Measurements from ENCODE around the gene CRYL1. TPM values are rescaled to one million over a fixed set of nuclear protein-coding genes. Genes with fewer than 3 reads are reported as not detected.

CRYL1 gene
- polyA plus RNA-seq, 1 donor from 2014 or later = 10.6 TPM

- TF ChIP-seq EP300 (conservative IDR thresholded peaks at IDR 0.05; ENCODE audit: poor library complexity, severe bottlenecking) (no peak), MXI1 (conservative IDR thresholded peaks at IDR 0.05; ENCODE audit: poor library complexity, severe bottlenecking) (no peak), RAD21 (conservative IDR thresholded peaks at IDR 0.05) (no peak), EZH2 (IDR thresholded peaks at IDR 0.05; ENCODE audit: borderline replicate concordance, insufficient read depth, low read length, poor library complexity, severe bottlenecking) (no peak), POLR2AphosphoS5 (IDR thresholded peaks at IDR 0.05) (no peak), TAF1 (IDR thresholded peaks at IDR 0.05; ENCODE audit: low read depth) (no peak), SMC3 (conservative IDR thresholded peaks at IDR 0.05; ENCODE audit: poor library complexity) (no peak), REST (IDR thresholded peaks at IDR 0.05; ENCODE audit: borderline replicate concordance) (no peak), CTCF (IDR thresholded peaks at IDR 0.05; ENCODE audit: poor library complexity, severe bottlenecking) (no peak)
- no peaks in the 10 kb centered on the region for H3K27me3 ChIP-seq (ENCODE audit: insufficient read depth, low read depth, low read length)
- peak overlapping the region; percentile 60 for H3K27ac ChIP-seq (ENCODE audit: low read length)
Observed at GRCh38 chr13:20425819-20426219, 99.8 kb downstream of the CRYL1 start.

GRCh38 chr13:20424949-20425348 lies 100.7 kb downstream of the CRYL1 start:
- H3K9me3 ChIP-seq (ENCODE audit: low read length) = no peaks in the 10 kb centered on the region
- H3K9me2 ChIP-seq (ENCODE audit: insufficient read depth, low read length) = no peaks in the 10 kb centered on the region
- no peak for TF ChIP-seq REST (IDR thresholded peaks at IDR 0.05; ENCODE audit: borderline replicate concordance)
- TF ChIP-seq SMC3 (conservative IDR thresholded peaks at IDR 0.05; ENCODE audit: poor library complexity) = no peak
- no peak for TF ChIP-seq MXI1 (conservative IDR thresholded peaks at IDR 0.05; ENCODE audit: poor library complexity, severe bottlenecking)
- TF ChIP-seq POLR2AphosphoS5 (IDR thresholded peaks at IDR 0.05) = no peak
- no peak for TF ChIP-seq TAF1 (IDR thresholded peaks at IDR 0.05; ENCODE audit: low read depth)
- TF ChIP-seq RAD21 (conservative IDR thresholded peaks at IDR 0.05) = no peak
- no peak for TF ChIP-seq CTCF (IDR thresholded peaks at IDR 0.05; ENCODE audit: poor library complexity, severe bottlenecking)
- TF ChIP-seq EP300 (conservative IDR thresholded peaks at IDR 0.05; ENCODE audit: poor library complexity, severe bottlenecking) = no peak
- no peak for TF ChIP-seq EZH2 (IDR thresholded peaks at IDR 0.05; ENCODE audit: borderline replicate concordance, insufficient read depth, low read length, poor library complexity, severe bottlenecking)
- H3K27me3 ChIP-seq (ENCODE audit: insufficient read depth, low read depth, low read length) = no peaks in the 10 kb centered on the region
- no peak overlapping the region for H2AFZ ChIP-seq (ENCODE audit: low read depth, low read length)
- H4K20me1 ChIP-seq (ENCODE audit: insufficient read depth) = no peaks in the 10 kb centered on the region
- no peak overlapping the region for H3K4me3 ChIP-seq (ENCODE audit: low read length)
- no peaks in the 10 kb centered on the region for H3K36me3 ChIP-seq (ENCODE audit: insufficient read depth, low read length)
- peak overlapping the region; percentile 39 for H3K9ac ChIP-seq (ENCODE audit: low read length)
- H3F3A ChIP-seq (ENCODE audit: insufficient read depth, low read length, poor library complexity, severe bottlenecking) = no peaks in the 10 kb centered on the region
- H3K4me2 ChIP-seq (ENCODE audit: low read length) = no peak overlapping the region
- peak overlapping the region; percentile 60 for H3K27ac ChIP-seq (ENCODE audit: low read length)
- no peaks in the 10 kb centered on the region for H3K79me2 ChIP-seq (replicated peaks; ENCODE audit: insufficient read depth, low read length)

More at GRCh38 chr13:20425819-20426219, 99.8 kb downstream of the CRYL1 start:
- H3F3A ChIP-seq (ENCODE audit: insufficient read depth, low read length, poor library complexity, severe bottlenecking) = no peaks in the 10 kb centered on the region
- H3K79me2 ChIP-seq (replicated peaks; ENCODE audit: insufficient read depth, low read length) = no peaks in the 10 kb centered on the region
- H2AFZ ChIP-seq (ENCODE audit: low read depth, low read length) = peak overlapping the region; percentile 49
- no peaks in the 10 kb centered on the region for H3K36me3 ChIP-seq (ENCODE audit: insufficient read depth, low read length)
- H3K9me2 ChIP-seq (ENCODE audit: insufficient read depth, low read length) = no peaks in the 10 kb centered on the region
- no peak overlapping the region for H3K4me2 ChIP-seq (ENCODE audit: low read length)
- no peaks in the 10 kb centered on the region for H3K9me3 ChIP-seq (ENCODE audit: low read length)
- H3K4me3 ChIP-seq (ENCODE audit: low read length) = no peak overlapping the region
- no peaks in the 10 kb centered on the region for H4K20me1 ChIP-seq (ENCODE audit: insufficient read depth)
- peak overlapping the region; percentile 39 for H3K9ac ChIP-seq (ENCODE audit: low read length)

Data from neural cell (in vitro differentiated cells).